ENCODE data around the gene MAPKAPK3. TPM values are rescaled to one million over a fixed set of nuclear protein-coding genes. Genes with fewer than 3 reads are reported as not detected.

The MAPKAPK3 gene
- total RNA-seq, 1 experiment from 2014 or later: 168 TPM

GRCh38 chr3:50587373-50587772 lies 29.6 kb upstream of the MAPKAPK3 start:
- DNase-seq (ENCODE audit: low read depth): no peak

- no peak for DNase-seq (ENCODE audit: low read depth)
Measured at GRCh38 chr3:50587806-50588758, 28.9 kb upstream of the MAPKAPK3 start.

- DNase-seq (ENCODE audit: low read depth): peak; percentile 26
Measured at GRCh38 chr3:50588759-50589433, 28.1 kb upstream of the MAPKAPK3 start.

GRCh38 chr3:50591196-50591741 lies 25.7 kb upstream of the MAPKAPK3 start:
- DNase-seq (ENCODE audit: low read depth): no peak

GRCh38 chr3:50592568-50592967 lies 24.4 kb upstream of the MAPKAPK3 start:
- no peak for DNase-seq (ENCODE audit: low read depth)

- no peak for DNase-seq (ENCODE audit: low read depth)
Measured at GRCh38 chr3:50594253-50594785, 22.6 kb upstream of the MAPKAPK3 start.

GRCh38 chr3:50599115-50599715 lies 17.7 kb upstream of the MAPKAPK3 start:
- no peak for DNase-seq (ENCODE audit: low read depth)

- DNase-seq (ENCODE audit: low read depth): no peak
Measured at GRCh38 chr3:50599716-50600118, 17.2 kb upstream of the MAPKAPK3 start.

GRCh38 chr3:50600141-50600753 lies 16.7 kb upstream of the MAPKAPK3 start:
- DNase-seq (ENCODE audit: low read depth): no peak

GRCh38 chr3:50600841-50601591 lies 15.9 kb upstream of the MAPKAPK3 start:
- peak; percentile 93 for DNase-seq (ENCODE audit: low read depth)

- no peak for DNase-seq (ENCODE audit: low read depth)
Measured at GRCh38 chr3:50602595-50603191, 14.3 kb upstream of the MAPKAPK3 start.

GRCh38 chr3:50603261-50604109 lies 13.5 kb upstream of the MAPKAPK3 start:
- no peak for DNase-seq (ENCODE audit: low read depth)

GRCh38 chr3:50604110-50604621 lies 12.8 kb upstream of the MAPKAPK3 start:
- DNase-seq (ENCODE audit: low read depth): no peak

GRCh38 chr3:50604628-50605588 lies 12.0 kb upstream of the MAPKAPK3 start:
- no peak for DNase-seq (ENCODE audit: low read depth)

GRCh38 chr3:50605901-50606326 lies 11.0 kb upstream of the MAPKAPK3 start:
- no peak for DNase-seq (ENCODE audit: low read depth)

- no peak for DNase-seq (ENCODE audit: low read depth)
Measured at GRCh38 chr3:50606596-50606995, 10.4 kb upstream of the MAPKAPK3 start.
